HCT116 (cell line): ENCODE data around the gene ARHGEF11. TPM values are rescaled to one million over a fixed set of nuclear protein-coding genes. Genes with fewer than 3 reads are reported as not detected.

Experiments
- ATAC-seq: fragments of 200-7000 bp; cut with Tn5 transposase; 2 replicates; pipeline ENCODE4 v1.9.1; 2020; ENCODE audit warnings: mild to moderate bottlenecking, moderate library complexity
- BruUV-seq: library from RNA; stranded (reverse); fragments of 400-500 nt; replicated peaks from 2 replicates; lab custom pipeline; 2021; lab: Mats Ljungman, UMichigan
- CTCF ChIA-PET: fragments of 300-600 bp; sonication (Branson Sonifier 250); formaldehyde crosslinking; loops from one replicate; lab custom pipeline; 2021; ENCODE audit warnings: antibody characterized with exemption; lab: Charles Lee
- POLR2A ChIA-PET: fragments of 300-600, 350-600 bp; sonication (Branson Sonifier 250); formaldehyde crosslinking; loops from one replicate; lab custom pipeline; 2021; ENCODE audit warnings: antibody characterized with exemption; lab: Charles Lee
- RAD21 ChIA-PET, 2 experiments: fragments of 300-600 bp; sonication (Branson Sonifier 250); formaldehyde crosslinking; loops; one replicate each; lab custom pipeline; 2023; ENCODE audit warnings: low total read pairs in 2 of 2; ENCODE audit not compliant: uncharacterized antibody in 2 of 2, unreplicated experiment in 2 of 2, low non-redundant PET in 1 of 2; lab: Charles Lee
- DNase-seq: peaks from one replicate; pipeline ENCODE4 v3.0.0-alpha.2; 2010; ENCODE audit warnings: low read depth, low spot score
- H2AFZ ChIP-seq: fragments of 200-600 bp; shearing (Covaris generic), sonication (generic); 2 replicates; pipeline ENCODE4 v1.6.1; 2017; ENCODE audit warnings: low read depth, mixed run types, mixed read lengths, antibody characterized with exemption, low read length; ENCODE audit not compliant: poor library complexity, severe bottlenecking
- H3K27ac ChIP-seq: 2 replicates; pipeline ENCODE4 v1.5.1; 2012; ENCODE audit warnings: low read depth, low read length
- H3K27me3 ChIP-seq: fragments of 200-600 bp; sonication (generic); 2 replicates; pipeline ENCODE4 v1.6.1; 2016; ENCODE audit warnings: mixed run types, low read length, mixed read lengths; ENCODE audit not compliant: insufficient read depth
- H3K36me3 ChIP-seq, 2 experiments: fragments of 200-500 bp in 1 of 2; fragments of 200-600 bp in 1 of 2; sonication (Bioruptor generic) in 1 of 2; sonication (generic) in 1 of 2; 2 replicates each; pipeline versions ENCODE4 v1.5.1 to v1.6.1; 2014 to 2016; ENCODE audit warnings: low read length in 2 of 2, inconsistent platforms in 1 of 2, mixed read lengths in 1 of 2, mixed run types in 1 of 2; ENCODE audit not compliant: insufficient read depth in 2 of 2, control insufficient read depth in 1 of 2
- H3K4me1 ChIP-seq, 2 experiments: fragments of 200-600 bp in 1 of 2; sonication (generic) in 1 of 2; 2 replicates each; pipeline versions ENCODE4 v1.5.1 to v1.6.1; 2012 to 2017; ENCODE audit warnings: low read length in 2 of 2, inconsistent platforms in 1 of 2, mild to moderate bottlenecking in 1 of 2, mixed read lengths in 1 of 2, mixed run types in 1 of 2, moderate library complexity in 1 of 2; ENCODE audit not compliant: insufficient read depth in 2 of 2, control insufficient read depth in 1 of 2
- H3K4me2 ChIP-seq: fragments of 200-600 bp; sonication (generic); 2 replicates; pipeline ENCODE4 v1.6.1; 2017; ENCODE audit warnings: mixed run types, low read length, mixed read lengths
- H3K4me3 ChIP-seq, 2 experiments: fragments of 200-600 bp in 1 of 2; sonication (generic) in 1 of 2; replicated peaks in 1 of 2; 2 replicates each; pipeline ENCODE4 v1.5.1; 2011 to 2016; ENCODE audit warnings: low read length in 2 of 2, control low read depth in 1 of 2, low read depth in 1 of 2, mild to moderate bottlenecking in 1 of 2, mixed read lengths in 1 of 2, mixed run types in 1 of 2
- H3K79me2 ChIP-seq: fragments of 200-600 bp; sonication (generic); 2 replicates; pipeline ENCODE4 v1.6.1; 2017; ENCODE audit warnings: mild to moderate bottlenecking, mixed run types, low read length, moderate library complexity, mixed read lengths; ENCODE audit not compliant: insufficient read depth
- H3K9ac ChIP-seq: fragments of 200-600 bp; sonication (generic); 2 replicates; pipeline ENCODE4 v1.6.1; 2016; ENCODE audit warnings: low read length, mixed read lengths
- H3K9me2 ChIP-seq: fragments of 200-600 bp; sonication (generic), shearing (Covaris generic); 2 replicates; pipeline ENCODE4 v1.6.1; 2017; ENCODE audit warnings: mixed run types, mild to moderate bottlenecking, moderate library complexity; ENCODE audit not compliant: insufficient read depth
- H3K9me3 ChIP-seq, 2 experiments: fragments of 200-500 bp in 1 of 2; fragments of 200-600 bp in 1 of 2; sonication (Bioruptor generic) in 1 of 2; sonication (generic) in 1 of 2; 2 replicates each; pipeline ENCODE4 v1.6.1; 2014 to 2017; ENCODE audit warnings: low read length in 2 of 2, mixed read lengths in 2 of 2, inconsistent platforms in 1 of 2, low read depth in 1 of 2, mild to moderate bottlenecking in 1 of 2, mixed run types in 1 of 2, moderate library complexity in 1 of 2; ENCODE audit not compliant: control insufficient read depth in 1 of 2, insufficient read depth in 1 of 2
- H4K20me1 ChIP-seq: fragments of 200-600 bp; sonication (generic), shearing (Covaris generic); 2 replicates; pipeline ENCODE4 v1.6.1; 2017; ENCODE audit warnings: mixed run types, mild to moderate bottlenecking, moderate library complexity; ENCODE audit not compliant: insufficient read depth
- CBX3 ChIP-seq: IDR thresholded peaks from 2 replicates; pipeline ENCODE4 v1.6.1; 2012; ENCODE audit warnings: low read depth
- EGR1 ChIP-seq: IDR thresholded peaks from 2 replicates; pipeline ENCODE4 v1.6.1; 2012; ENCODE audit warnings: low read depth
- ELF1 ChIP-seq: IDR thresholded peaks from 2 replicates; pipeline ENCODE4 v1.6.1; 2012; ENCODE audit warnings: low read depth, borderline replicate concordance
- EZH2 ChIP-seq: fragments of 200-600 bp; sonication (generic); IDR thresholded peaks from 2 replicates; pipeline ENCODE4 v1.6.1; 2017; ENCODE audit warnings: antibody characterized with exemption, mixed run types
- EZH2phosphoT487 ChIP-seq: fragments of 200-600 bp; IDR thresholded peaks from 2 replicates; pipeline ENCODE4 v1.6.1; 2018; ENCODE audit warnings: antibody characterized with exemption, borderline replicate concordance
- FOSL1 ChIP-seq: IDR thresholded peaks from 2 replicates; pipeline ENCODE4 v1.6.1; 2012; ENCODE audit warnings: low read depth
- JUND ChIP-seq: IDR thresholded peaks from 2 replicates; pipeline ENCODE4 v1.6.1; 2012
- POLR2A ChIP-seq: IDR thresholded peaks from 2 replicates; pipeline ENCODE4 v1.7.0; 2011; ENCODE audit warnings: borderline replicate concordance; ENCODE audit not compliant: insufficient read depth, insufficient read length; ENCODE audit errors: extremely low read depth
- POLR2AphosphoS5 ChIP-seq: IDR thresholded peaks from 2 replicates; pipeline ENCODE4 v1.6.1; 2011; ENCODE audit warnings: mild to moderate bottlenecking, low read depth, low read length, moderate library complexity
- RAD21 ChIP-seq: IDR thresholded peaks from 2 replicates; pipeline ENCODE4 v1.6.1; 2012; ENCODE audit warnings: low read depth, mild to moderate bottlenecking
- SIN3A ChIP-seq: IDR thresholded peaks from 2 replicates; pipeline ENCODE4 v1.6.1; 2012; ENCODE audit warnings: low read depth
- SP1 ChIP-seq: IDR thresholded peaks from 2 replicates; pipeline ENCODE4 v1.6.1; 2012; ENCODE audit warnings: low read depth
- TCF7L2 ChIP-seq: IDR thresholded peaks from 2 replicates; pipeline ENCODE4 v1.7.0; 2011; ENCODE audit warnings: borderline replicate concordance, inconsistent platforms; ENCODE audit not compliant: insufficient read depth, insufficient read length; ENCODE audit errors: extremely low read depth
- YY1 ChIP-seq: IDR thresholded peaks from 2 replicates; pipeline ENCODE4 v1.6.1; 2011; ENCODE audit warnings: low read length, low read depth, moderate library complexity, mild to moderate bottlenecking; ENCODE audit not compliant: insufficient replicate concordance; ENCODE audit errors: extremely low read depth
- ZFX ChIP-seq: fragments of 450-650 bp; IDR thresholded peaks from 2 replicates; pipeline ENCODE4 v1.6.1; 2017
- intact Hi-C: fragments of 100-400 bp; cut with micrococcal nuclease; formaldehyde crosslinking; loops from 2 replicates; pipeline ENCODE4 v1.10.0; 2022
- total RNA-seq: library from RNA; stranded (reverse); gene quantifications from one replicate; pipeline ENCODE4 v1.2.1, GENCODE V29; 2021; ENCODE audit not compliant: unreplicated experiment
- TF ChIP-seq, protein P1 (sequence below): IDR thresholded peaks from 2 replicates; pipeline ENCODE4 v1.6.1; 2012
- TF ChIP-seq, protein P2 (sequence below), 3 experiments: fragments of 200-600 bp in 1 of 3; sonication (generic) in 1 of 3; IDR thresholded peaks in 2 of 3; conservative IDR thresholded peaks in 1 of 3; 2 replicates each; pipeline ENCODE4 v1.5.1; 2012 to 2017; ENCODE audit warnings: low read depth in 2 of 3, low read length in 2 of 3, antibody characterized with exemption in 1 of 3, borderline replicate concordance in 1 of 3, control low read depth in 1 of 3, mild to moderate bottlenecking in 1 of 3, mixed read lengths in 1 of 3, mixed run types in 1 of 3, moderate library complexity in 1 of 3; ENCODE audit not compliant: insufficient read depth in 1 of 3
- TF ChIP-seq, protein P3 (sequence below): IDR thresholded peaks from 2 replicates; pipeline ENCODE4 v1.6.1; 2012
- TF ChIP-seq, protein P4 (sequence below): IDR thresholded peaks from 2 replicates; pipeline ENCODE4 v1.6.1; 2011; ENCODE audit warnings: mild to moderate bottlenecking, low read length, moderate library complexity; ENCODE audit not compliant: insufficient replicate concordance; ENCODE audit errors: extremely low read depth

The ARHGEF11 gene
- total RNA-seq, 1 experiment from 2014 or later: 28.9 TPM

DNA sequence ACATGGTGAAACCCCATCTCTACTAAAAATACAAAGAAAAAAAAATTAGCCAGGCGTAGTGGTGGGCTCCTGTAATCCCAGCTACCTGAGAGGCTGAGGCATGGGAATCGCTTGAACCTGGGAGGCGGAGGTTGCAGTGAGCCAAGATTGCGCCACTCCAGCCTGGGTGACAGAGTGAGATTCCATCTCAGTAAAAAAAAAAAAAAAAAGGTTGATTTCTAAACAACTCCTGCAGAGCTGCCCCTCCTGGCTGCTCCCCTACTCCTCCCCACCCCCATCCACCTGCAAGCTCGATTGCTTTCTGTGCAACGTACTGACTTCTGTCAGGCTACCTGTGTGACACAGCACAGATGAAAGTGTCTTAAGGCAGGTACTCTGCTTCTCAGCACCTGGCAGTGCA, 40.8 kb upstream of the ARHGEF11 start (continued):
- TF ChIP-seq EZH2phosphoT487 (no peak), YY1 (no peak), CBX3 (no peak), POLR2A (no peak)

DNA sequence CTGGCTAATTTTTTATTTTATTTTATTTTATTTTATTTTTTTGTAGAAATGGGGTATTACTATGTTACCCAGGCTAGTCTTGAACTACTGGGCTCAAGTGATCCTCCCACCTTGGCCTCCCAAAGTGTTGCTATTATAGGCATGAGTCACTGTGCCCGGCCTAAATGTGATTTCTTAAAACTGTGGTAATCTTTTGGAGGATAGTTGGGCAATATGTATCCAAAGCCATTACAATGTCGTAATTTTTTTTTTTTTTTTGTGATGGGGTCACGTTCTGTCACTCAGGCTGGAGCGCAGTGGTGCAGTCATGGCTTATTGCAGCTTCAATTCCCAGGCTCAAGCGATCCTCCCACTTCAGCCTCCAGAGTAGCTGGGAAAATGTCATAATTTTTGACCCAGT, 39.9 kb upstream of the ARHGEF11 start:
- CTCF ChIA-PET: interaction anchor here (1.5 kb wide), 1 partner anchor 70 kb away, joined by 6 read pairs; no protein-coding TSS in a partner anchor
- intact Hi-C loops: loop anchor here (10.0 kb wide), 1 partner anchor 399 kb away; no protein-coding TSS in a partner anchor
- POLR2A ChIA-PET: no interaction called here
- TF ChIP-seq, protein P1, sequence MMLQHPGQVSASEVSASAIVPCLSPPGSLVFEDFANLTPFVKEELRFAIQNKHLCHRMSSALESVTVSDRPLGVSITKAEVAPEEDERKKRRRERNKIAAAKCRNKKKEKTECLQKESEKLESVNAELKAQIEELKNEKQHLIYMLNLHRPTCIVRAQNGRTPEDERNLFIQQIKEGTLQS: no peak
- TF ChIP-seq EZH2 (no peak), SP1 (no peak), CBX3 (no peak), YY1 (no peak), TCF7L2 (no peak), EGR1 (no peak), JUND (no peak), SIN3A (no peak), RAD21 (no peak), FOSL1 (no peak), ELF1 (no peak), ZFX (no peak), EZH2phosphoT487 (no peak), POLR2AphosphoS5 (no peak)
- TF ChIP-seq, protein P2, sequence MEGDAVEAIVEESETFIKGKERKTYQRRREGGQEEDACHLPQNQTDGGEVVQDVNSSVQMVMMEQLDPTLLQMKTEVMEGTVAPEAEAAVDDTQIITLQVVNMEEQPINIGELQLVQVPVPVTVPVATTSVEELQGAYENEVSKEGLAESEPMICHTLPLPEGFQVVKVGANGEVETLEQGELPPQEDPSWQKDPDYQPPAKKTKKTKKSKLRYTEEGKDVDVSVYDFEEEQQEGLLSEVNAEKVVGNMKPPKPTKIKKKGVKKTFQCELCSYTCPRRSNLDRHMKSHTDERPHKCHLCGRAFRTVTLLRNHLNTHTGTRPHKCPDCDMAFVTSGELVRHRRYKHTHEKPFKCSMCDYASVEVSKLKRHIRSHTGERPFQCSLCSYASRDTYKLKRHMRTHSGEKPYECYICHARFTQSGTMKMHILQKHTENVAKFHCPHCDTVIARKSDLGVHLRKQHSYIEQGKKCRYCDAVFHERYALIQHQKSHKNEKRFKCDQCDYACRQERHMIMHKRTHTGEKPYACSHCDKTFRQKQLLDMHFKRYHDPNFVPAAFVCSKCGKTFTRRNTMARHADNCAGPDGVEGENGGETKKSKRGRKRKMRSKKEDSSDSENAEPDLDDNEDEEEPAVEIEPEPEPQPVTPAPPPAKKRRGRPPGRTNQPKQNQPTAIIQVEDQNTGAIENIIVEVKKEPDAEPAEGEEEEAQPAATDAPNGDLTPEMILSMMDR (IDR thresholded peaks at IDR 0.05 in 2 of 3, conservative IDR thresholded peaks at IDR 0.05 in 1 of 3; ENCODE audit: borderline replicate concordance in 1 of 3, insufficient read depth in 1 of 3, low read depth in 2 of 3, low read length in 2 of 3): no peak
- TF ChIP-seq, protein P3, sequence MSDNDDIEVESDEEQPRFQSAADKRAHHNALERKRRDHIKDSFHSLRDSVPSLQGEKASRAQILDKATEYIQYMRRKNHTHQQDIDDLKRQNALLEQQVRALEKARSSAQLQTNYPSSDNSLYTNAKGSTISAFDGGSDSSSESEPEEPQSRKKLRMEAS: no peak
- TF ChIP-seq, protein P4, sequence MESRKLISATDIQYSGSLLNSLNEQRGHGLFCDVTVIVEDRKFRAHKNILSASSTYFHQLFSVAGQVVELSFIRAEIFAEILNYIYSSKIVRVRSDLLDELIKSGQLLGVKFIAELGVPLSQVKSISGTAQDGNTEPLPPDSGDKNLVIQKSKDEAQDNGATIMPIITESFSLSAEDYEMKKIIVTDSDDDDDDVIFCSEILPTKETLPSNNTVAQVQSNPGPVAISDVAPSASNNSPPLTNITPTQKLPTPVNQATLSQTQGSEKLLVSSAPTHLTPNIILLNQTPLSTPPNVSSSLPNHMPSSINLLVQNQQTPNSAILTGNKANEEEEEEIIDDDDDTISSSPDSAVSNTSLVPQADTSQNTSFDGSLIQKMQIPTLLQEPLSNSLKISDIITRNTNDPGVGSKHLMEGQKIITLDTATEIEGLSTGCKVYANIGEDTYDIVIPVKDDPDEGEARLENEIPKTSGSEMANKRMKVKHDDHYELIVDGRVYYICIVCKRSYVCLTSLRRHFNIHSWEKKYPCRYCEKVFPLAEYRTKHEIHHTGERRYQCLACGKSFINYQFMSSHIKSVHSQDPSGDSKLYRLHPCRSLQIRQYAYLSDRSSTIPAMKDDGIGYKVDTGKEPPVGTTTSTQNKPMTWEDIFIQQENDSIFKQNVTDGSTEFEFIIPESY: no peak

More for the DNA sequence above, 39.9 kb upstream of the ARHGEF11 start:
- H2AFZ ChIP-seq: no peak overlapping the region
- no peak overlapping the region for H3K27ac ChIP-seq
- no peak for DNase-seq
- no peaks in the 10 kb centered on the region for H4K20me1 ChIP-seq
- no peaks in the 10 kb centered on the region for H3K27me3 ChIP-seq
- RAD21 ChIA-PET: no interaction called here
- H3K9me3 ChIP-seq: no peaks in the 10 kb centered on the region
- H3K9ac ChIP-seq: no peak overlapping the region
- H3K4me3 ChIP-seq: no peak overlapping the region
- no TSS peak for BruUV-seq
- 0 out of 4 replicates have a peak, but pooled peaks cover 0 to 2% of the 10 kb centered on the region in 2 experiments for H3K4me1 ChIP-seq
- no peak overlapping the region for H3K4me2 ChIP-seq
- no peaks in the 10 kb centered on the region for H3K9me2 ChIP-seq
- H3K36me3 ChIP-seq: no peaks in the 10 kb centered on the region
- H3K79me2 ChIP-seq: no peaks in the 10 kb centered on the region
- no peak for ATAC-seq
